Mesothelial cell of epicardium (in vitro differentiated cells): Measurements from ENCODE around the gene TMEM38A. TPM values are rescaled to one million over a fixed set of nuclear protein-coding genes. Genes with fewer than 3 reads are reported as not detected.
"Not testable (repeated sequence)": the region's sequence is repeated elsewhere in the genome, so short reads cannot be mapped to it uniquely, and the experiment has no call there.

Experiments
- DNase-seq, 2 experiments: peaks; one replicate each; pipeline ENCODE4 v3.0.0; 2021; ENCODE audit warnings: low spot score in 2 of 2; ENCODE audit not compliant: unreplicated experiment in 2 of 2
- H3K27ac Mint-ChIP-seq: 2 replicates; pipeline ENCODE4 v1.8.0; 2021; ENCODE audit warnings: mixed read lengths
- H3K27me3 Mint-ChIP-seq: 2 replicates; pipeline ENCODE4 v1.8.0; 2021; ENCODE audit warnings: low read depth, mixed read lengths
- H3K36me3 Mint-ChIP-seq: 2 replicates; pipeline ENCODE4 v1.8.0; 2021; ENCODE audit warnings: mixed read lengths
- H3K4me1 Mint-ChIP-seq: 2 replicates; pipeline ENCODE4 v1.8.0; 2021; ENCODE audit warnings: mixed read lengths
- H3K4me3 Mint-ChIP-seq: 2 replicates; pipeline ENCODE4 v1.8.0; 2021; ENCODE audit warnings: mild to moderate bottlenecking, moderate library complexity, mixed read lengths
- H3K9me3 Mint-ChIP-seq: 2 replicates; pipeline ENCODE4 v1.8.0; 2021; ENCODE audit warnings: mixed read lengths
- total RNA-seq: library from RNA; stranded (reverse); gene quantifications from 3 replicates; pipeline ENCODE4 v1.2.1, GENCODE V29; 2021
- TF ChIP-seq, protein P1 (sequence below): fragments of 200-600 bp; sonication (generic); IDR thresholded peaks from one replicate; pipeline ENCODE4 v1.5.0; 2021; ENCODE audit warnings: antibody characterized with exemption; ENCODE audit not compliant: unreplicated experiment

Gene TMEM38A
- total RNA-seq, 1 donor from 2014 or later, result 5.7 TPM

GRCh38 chr19:16638666-16639065, 22.3 kb upstream of the TMEM38A start:
- Mint-ChIP-seq H3K4me1 (no peaks in the 10 kb centered on the region), H3K27me3 (no peaks in the 10 kb centered on the region), H3K4me3 (no peak overlapping the region), H3K36me3 (peaks cover 33% of the 10 kb centered on the region), H3K27ac (no peak overlapping the region), H3K9me3 (no peaks in the 10 kb centered on the region)
- TF ChIP-seq, protein P1, sequence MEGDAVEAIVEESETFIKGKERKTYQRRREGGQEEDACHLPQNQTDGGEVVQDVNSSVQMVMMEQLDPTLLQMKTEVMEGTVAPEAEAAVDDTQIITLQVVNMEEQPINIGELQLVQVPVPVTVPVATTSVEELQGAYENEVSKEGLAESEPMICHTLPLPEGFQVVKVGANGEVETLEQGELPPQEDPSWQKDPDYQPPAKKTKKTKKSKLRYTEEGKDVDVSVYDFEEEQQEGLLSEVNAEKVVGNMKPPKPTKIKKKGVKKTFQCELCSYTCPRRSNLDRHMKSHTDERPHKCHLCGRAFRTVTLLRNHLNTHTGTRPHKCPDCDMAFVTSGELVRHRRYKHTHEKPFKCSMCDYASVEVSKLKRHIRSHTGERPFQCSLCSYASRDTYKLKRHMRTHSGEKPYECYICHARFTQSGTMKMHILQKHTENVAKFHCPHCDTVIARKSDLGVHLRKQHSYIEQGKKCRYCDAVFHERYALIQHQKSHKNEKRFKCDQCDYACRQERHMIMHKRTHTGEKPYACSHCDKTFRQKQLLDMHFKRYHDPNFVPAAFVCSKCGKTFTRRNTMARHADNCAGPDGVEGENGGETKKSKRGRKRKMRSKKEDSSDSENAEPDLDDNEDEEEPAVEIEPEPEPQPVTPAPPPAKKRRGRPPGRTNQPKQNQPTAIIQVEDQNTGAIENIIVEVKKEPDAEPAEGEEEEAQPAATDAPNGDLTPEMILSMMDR, result no peak
- no peak for DNase-seq

DNA sequence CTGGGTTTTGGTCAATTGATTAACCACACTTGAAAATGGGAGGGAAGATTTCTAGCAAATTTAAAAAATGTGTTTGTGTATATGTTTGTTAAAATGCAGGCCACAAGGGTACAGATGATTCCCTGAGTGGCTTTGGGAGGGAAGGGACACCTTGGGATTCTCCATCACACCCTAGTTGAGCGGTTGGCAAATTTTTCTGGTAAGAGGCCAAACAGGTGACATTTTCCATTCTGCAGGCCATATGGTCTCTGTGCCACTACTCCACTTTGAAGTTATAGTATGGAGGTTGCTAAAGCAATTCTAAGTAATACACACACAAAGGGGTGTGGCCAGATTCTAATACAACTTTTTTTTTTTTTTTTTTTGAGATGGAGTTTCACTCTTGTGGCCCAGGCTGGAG, 20.0 kb upstream of the TMEM38A start:
- no peak for DNase-seq
- Mint-ChIP-seq H3K9me3 (no peaks in the 10 kb centered on the region), H3K36me3 (peaks cover 39% of the 10 kb centered on the region), H3K4me3 (no peak overlapping the region), H3K4me1 (no peaks in the 10 kb centered on the region), H3K27ac (no peak overlapping the region), H3K27me3 (no peaks in the 10 kb centered on the region)
- TF ChIP-seq, protein P1, result no peak

DNA sequence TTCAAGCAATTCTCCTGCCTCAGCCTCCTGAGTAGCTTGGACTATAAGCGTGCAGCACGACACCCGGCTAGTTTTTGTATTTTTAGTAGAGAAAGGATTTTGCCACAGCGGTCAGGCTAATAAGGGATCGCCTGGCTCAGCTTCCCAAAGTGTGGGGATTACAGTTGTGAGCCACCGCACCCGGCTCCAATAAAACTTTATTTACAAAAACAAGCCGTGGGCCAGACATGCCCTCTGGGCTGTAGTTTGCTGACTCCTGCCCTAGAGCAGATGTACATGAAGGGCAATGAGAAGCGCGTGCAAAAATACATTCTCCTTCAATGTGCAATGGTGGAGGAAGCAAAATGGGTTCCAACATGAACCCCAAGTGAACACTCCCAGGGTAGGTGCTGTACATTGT, 19.2 kb upstream of the TMEM38A start:
- Mint-ChIP-seq H3K36me3 (peaks cover 40% of the 10 kb centered on the region), H3K27me3 (no peaks in the 10 kb centered on the region), H3K27ac (no peak overlapping the region), H3K4me1 (no peaks in the 10 kb centered on the region), H3K4me3 (no peak overlapping the region), H3K9me3 (no peaks in the 10 kb centered on the region)
- TF ChIP-seq, protein P1, result no peak
- no peak for DNase-seq

GRCh38 chr19:16645140-16645539, 15.8 kb upstream of the TMEM38A start:
- no peaks in the 10 kb centered on the region for H3K27me3 Mint-ChIP-seq
- H3K4me3 Mint-ChIP-seq, result no peak overlapping the region
- TF ChIP-seq, protein P1, result no peak
- DNase-seq, result no peak
- H3K4me1 Mint-ChIP-seq, result no peaks in the 10 kb centered on the region
- no peak overlapping the region for H3K27ac Mint-ChIP-seq
- no peaks in the 10 kb centered on the region for H3K9me3 Mint-ChIP-seq
- H3K36me3 Mint-ChIP-seq, result peaks cover 39% of the 10 kb centered on the region

- no peak for DNase-seq
- H3K36me3 Mint-ChIP-seq, result peaks cover 52% of the 10 kb centered on the region
- H3K9me3 Mint-ChIP-seq, result no peaks in the 10 kb centered on the region
- no peak overlapping the region for H3K27ac Mint-ChIP-seq
- no peaks in the 10 kb centered on the region for H3K27me3 Mint-ChIP-seq
- TF ChIP-seq, protein P1, result no peak
- H3K4me3 Mint-ChIP-seq, result no peak overlapping the region
- H3K4me1 Mint-ChIP-seq, result no peaks in the 10 kb centered on the region
Observed at GRCh38 chr19:16649734-16650133, 11.2 kb upstream of the TMEM38A start.

- peaks cover 49% of the 10 kb centered on the region for H3K36me3 Mint-ChIP-seq
- H3K27me3 Mint-ChIP-seq, result no peaks in the 10 kb centered on the region
- TF ChIP-seq, protein P1, result no peak
- no peak for DNase-seq
- H3K4me1 Mint-ChIP-seq, result no peaks in the 10 kb centered on the region
- no peaks in the 10 kb centered on the region for H3K9me3 Mint-ChIP-seq
- H3K4me3 Mint-ChIP-seq, result no peak overlapping the region
- no peak overlapping the region for H3K27ac Mint-ChIP-seq
Observed at GRCh38 chr19:16650821-16651220, 10.1 kb upstream of the TMEM38A start.

GRCh38 chr19:16651421-16652188, 9.3 kb upstream of the TMEM38A start:
- not testable (repeated sequence) for DNase-seq, H3K27ac Mint-ChIP-seq, H3K27me3 Mint-ChIP-seq, H3K9me3 Mint-ChIP-seq, H3K4me1 Mint-ChIP-seq, H3K4me3 Mint-ChIP-seq
- peaks cover 50% of the 10 kb centered on the region for H3K36me3 Mint-ChIP-seq
